Measurements from ENCODE around the gene LY6G6C. TPM values are rescaled to one million over a fixed set of nuclear protein-coding genes. Genes with fewer than 3 reads are reported as not detected.

Gene LY6G6C
- polyA plus RNA-seq, 3 donors: 0.27 TPM; not detected in 2

DNA sequence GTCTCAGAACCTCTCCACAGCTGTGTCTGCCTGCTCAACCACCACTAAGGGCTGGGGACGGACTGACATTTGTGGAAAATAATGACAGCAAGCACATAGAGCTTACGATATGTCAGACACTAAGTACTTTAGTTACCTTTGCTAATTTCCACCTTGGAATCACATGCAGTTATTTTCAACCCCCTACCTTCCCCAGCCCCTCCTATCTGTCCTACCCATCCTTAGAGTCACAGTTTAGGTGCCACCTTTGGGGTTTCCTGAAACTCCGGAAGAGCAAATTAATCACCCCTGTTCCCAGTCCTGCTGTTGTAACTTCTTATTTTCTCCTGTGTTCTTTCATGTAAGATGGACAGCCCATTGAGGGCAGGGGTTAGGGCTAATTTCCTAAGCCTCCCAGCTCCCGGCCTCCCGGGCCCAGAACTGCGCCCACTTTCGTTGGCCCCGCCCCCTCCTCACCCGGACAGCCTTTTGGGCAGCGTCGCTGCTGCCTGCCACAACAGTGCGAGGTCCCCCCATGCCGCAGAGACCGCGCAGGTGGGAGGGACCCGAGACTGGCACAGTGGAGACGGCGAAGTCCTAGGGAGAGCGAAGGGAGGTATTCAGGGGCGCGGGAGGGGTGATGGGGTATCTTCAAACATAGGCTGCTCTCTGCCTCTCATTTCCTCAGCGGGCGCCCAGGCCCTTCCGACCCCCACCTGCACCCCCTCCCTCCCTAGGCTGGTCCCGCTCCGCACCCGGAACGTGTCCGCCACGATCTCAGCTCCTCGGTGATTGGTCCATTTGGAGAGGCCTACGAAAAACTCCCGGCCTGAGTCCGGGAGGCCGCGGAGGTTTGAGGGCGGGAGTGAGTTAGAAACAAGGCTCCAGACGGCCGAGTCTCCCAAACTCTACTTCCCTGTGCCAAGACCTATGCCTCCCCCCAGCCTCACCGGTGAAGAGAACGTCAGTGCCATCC lies 6.4 kb upstream of the LY6G6C start:
- peaks cover 44% of the 10 kb centered on the region for H3K79me2 ChIP-seq (ENCODE audit: insufficient read depth, low read length)
- DNase-seq: peak in 2 of 3 donors; percentile 81 to 84
- peak overlapping the region; percentile 94 to 96 for H3K27ac ChIP-seq (ENCODE audit: low read depth in 1 of 2, low read length in 2 of 2)
- peaks cover 67% of the 10 kb centered on the region for H3K4me1 Mint-ChIP-seq
- peak overlapping the region; percentile 92 for H3K4me2 ChIP-seq (replicated peaks; ENCODE audit: extremely low read depth, low read length, poor library complexity, severe bottlenecking)
- peaks cover 53 to 55% of the 10 kb centered on the region in 2 donors for H3K36me3 Mint-ChIP-seq
- H3K36me3 ChIP-seq (replicated peaks in 1 of 2; ENCODE audit: control insufficient read depth in 1 of 2, insufficient read depth in 2 of 2, low read length in 2 of 2): peaks cover 26 to 27% of the 10 kb centered on the region in 2 donors
- no peak overlapping the region for H2AFZ ChIP-seq (ENCODE audit: insufficient read depth, low read depth, low read length, poor library complexity, severe bottlenecking)
- TF ChIP-seq, protein P1, sequence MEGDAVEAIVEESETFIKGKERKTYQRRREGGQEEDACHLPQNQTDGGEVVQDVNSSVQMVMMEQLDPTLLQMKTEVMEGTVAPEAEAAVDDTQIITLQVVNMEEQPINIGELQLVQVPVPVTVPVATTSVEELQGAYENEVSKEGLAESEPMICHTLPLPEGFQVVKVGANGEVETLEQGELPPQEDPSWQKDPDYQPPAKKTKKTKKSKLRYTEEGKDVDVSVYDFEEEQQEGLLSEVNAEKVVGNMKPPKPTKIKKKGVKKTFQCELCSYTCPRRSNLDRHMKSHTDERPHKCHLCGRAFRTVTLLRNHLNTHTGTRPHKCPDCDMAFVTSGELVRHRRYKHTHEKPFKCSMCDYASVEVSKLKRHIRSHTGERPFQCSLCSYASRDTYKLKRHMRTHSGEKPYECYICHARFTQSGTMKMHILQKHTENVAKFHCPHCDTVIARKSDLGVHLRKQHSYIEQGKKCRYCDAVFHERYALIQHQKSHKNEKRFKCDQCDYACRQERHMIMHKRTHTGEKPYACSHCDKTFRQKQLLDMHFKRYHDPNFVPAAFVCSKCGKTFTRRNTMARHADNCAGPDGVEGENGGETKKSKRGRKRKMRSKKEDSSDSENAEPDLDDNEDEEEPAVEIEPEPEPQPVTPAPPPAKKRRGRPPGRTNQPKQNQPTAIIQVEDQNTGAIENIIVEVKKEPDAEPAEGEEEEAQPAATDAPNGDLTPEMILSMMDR (IDR thresholded peaks at IDR 0.05): no peak
- peaks cover 0 to 4% (median 0%) of the 10 kb centered on the region in 7 donors for H3K9me3 Mint-ChIP-seq
- peak overlapping the region in 2 of 3 experiments; percentile 81 to 87 for H3K4me3 ChIP-seq (replicated peaks in 1 of 3; ENCODE audit: low read depth in 2 of 3, low read length in 3 of 3)
- peak overlapping the region; percentile 96 to 99 (median 98) for H3K27ac Mint-ChIP-seq
- H3K4me1 ChIP-seq (ENCODE audit: control insufficient read depth in 1 of 2, insufficient read depth in 2 of 2, low read length in 2 of 2): peaks cover 61 to 75% of the 10 kb centered on the region in 2 donors
- intact Hi-C loops (cut with micrococcal nuclease): loop anchor here (1.0 to 10.0 kb wide), 5 partner anchors 8 to 107 kb away; partner anchors contain the start of genes ABHD16A (in 1 of the 2), CLIC1 (in 1 of the 2) and LY6G5C (in 1 of the 2)
- peak overlapping the region; percentile 96 for H3K4me3 Mint-ChIP-seq
- H3K27me3 ChIP-seq (ENCODE audit: control insufficient read depth in 2 of 2, insufficient read depth in 2 of 2, low read length in 2 of 2): no peaks in the 10 kb centered on the region
- no peaks in the 10 kb centered on the region for H3K9me3 ChIP-seq (replicated peaks in 1 of 2; ENCODE audit: control insufficient read depth in 1 of 2, insufficient read depth in 1 of 2, low read length in 2 of 2)
- peaks cover 29% of the 10 kb centered on the region for H4K20me1 ChIP-seq (ENCODE audit: insufficient read depth, low read length)
- H3K9ac ChIP-seq (ENCODE audit: insufficient read depth, low read length, poor library complexity, severe bottlenecking): peak overlapping the region; percentile 71
- H3K27me3 Mint-ChIP-seq (ENCODE audit: low read depth in 3 of 3): peaks cover 4 to 11% (median 10%) of the 10 kb centered on the region in 3 donors
- WGBS (ENCODE audit: insufficient coverage): 79% methylated on average over 13 of the region's 41 CpGs

DNA sequence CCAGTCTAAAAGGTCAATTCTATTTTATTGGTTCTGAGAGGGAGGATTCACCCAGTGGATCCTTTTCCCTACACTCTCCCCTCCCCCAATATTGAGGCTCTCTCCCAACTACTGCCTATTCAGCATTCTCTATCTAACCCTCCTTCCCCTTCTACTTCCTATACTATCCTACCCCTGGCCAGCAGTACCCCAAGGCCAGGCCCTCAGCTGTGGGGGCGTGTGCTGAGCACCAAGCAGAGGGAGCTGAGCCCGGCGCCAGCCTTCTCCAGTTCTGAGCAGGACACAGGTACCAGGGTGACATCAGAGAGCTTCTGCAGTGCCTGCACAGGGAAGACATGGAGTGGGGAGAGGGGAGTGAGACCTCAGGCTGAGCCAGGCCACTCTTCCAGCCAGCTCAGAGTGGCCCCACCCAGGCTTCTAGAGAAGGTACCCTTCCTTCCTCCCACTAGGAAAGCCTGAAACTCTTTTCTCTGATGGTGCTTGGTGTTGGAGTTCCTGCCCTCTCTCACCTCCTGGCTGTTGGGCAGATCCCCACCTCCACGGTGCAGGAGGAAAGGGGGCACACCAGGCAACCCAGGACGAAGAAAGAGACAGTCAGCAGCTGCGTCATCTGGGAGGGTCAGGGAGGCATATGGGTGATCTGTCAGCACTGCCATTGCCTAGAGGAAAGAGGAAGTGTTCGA lies 5.6 kb upstream of the LY6G6C start:
- DNase-seq: peak; percentile 87 to 94 (median 93)
- peak overlapping the region; percentile 94 to 96 for H3K27ac ChIP-seq (ENCODE audit: low read depth in 1 of 2, low read length in 2 of 2)
- H3K4me3 Mint-ChIP-seq: peak overlapping the region; percentile 68 to 70

More for the DNA sequence above, 5.6 kb upstream of the LY6G6C start:
- H3K27me3 ChIP-seq (ENCODE audit: control insufficient read depth in 2 of 2, insufficient read depth in 2 of 2, low read length in 2 of 2): no peaks in the 10 kb centered on the region
- Mint-ChIP-seq H3K4me1 (peaks cover 66% of the 10 kb centered on the region), H3K9me3 (peaks cover 0 to 4% (median 0%) of the 10 kb centered on the region in 7 donors), H3K36me3 (peaks cover 48 to 49% of the 10 kb centered on the region in 2 donors), H3K27ac (peak overlapping the region; percentile 96 to 99 (median 98)), H3K27me3 (ENCODE audit: low read depth in 3 of 3) (peaks cover 4 to 11% (median 10%) of the 10 kb centered on the region in 3 donors)
- H3K4me2 ChIP-seq (replicated peaks; ENCODE audit: extremely low read depth, low read length, poor library complexity, severe bottlenecking): peak overlapping the region; percentile 92
- peak overlapping the region in 1 of 3 experiments; percentile 87 for H3K4me3 ChIP-seq (replicated peaks in 1 of 3; ENCODE audit: low read depth in 2 of 3, low read length in 3 of 3)
- peaks cover 18% of the 10 kb centered on the region in 2 donors for H3K36me3 ChIP-seq (replicated peaks in 1 of 2; ENCODE audit: control insufficient read depth in 1 of 2, insufficient read depth in 2 of 2, low read length in 2 of 2)
- intact Hi-C loops (cut with micrococcal nuclease): loop anchor here (2.0 to 10.0 kb wide), 4 partner anchors 24 to 108 kb away; partner anchors contain the start of genes ABHD16A (in 1 of the 2) and LY6G5C (in 1 of the 2)
- H2AFZ ChIP-seq (ENCODE audit: insufficient read depth, low read depth, low read length, poor library complexity, severe bottlenecking): peak overlapping the region; percentile 60
- peak overlapping the region; percentile 71 for H3K9ac ChIP-seq (ENCODE audit: insufficient read depth, low read length, poor library complexity, severe bottlenecking)
- peaks cover 55 to 68% of the 10 kb centered on the region in 2 donors for H3K4me1 ChIP-seq (ENCODE audit: control insufficient read depth in 1 of 2, insufficient read depth in 2 of 2, low read length in 2 of 2)
- H3K79me2 ChIP-seq (ENCODE audit: insufficient read depth, low read length): peaks cover 36% of the 10 kb centered on the region
- WGBS (ENCODE audit: insufficient coverage): 62% methylated on average over 4 of the region's 7 CpGs
- peaks cover 21% of the 10 kb centered on the region for H4K20me1 ChIP-seq (ENCODE audit: insufficient read depth, low read length)
- TF ChIP-seq, protein P1 (IDR thresholded peaks at IDR 0.05): no peak
- H3K9me3 ChIP-seq (replicated peaks in 1 of 2; ENCODE audit: control insufficient read depth in 1 of 2, insufficient read depth in 1 of 2, low read length in 2 of 2): no peaks in the 10 kb centered on the region

Measured in CD14-positive monocyte (primary cell).